ENCODE measurements around the gene ZBTB39. TPM values are rescaled to one million over a fixed set of nuclear protein-coding genes. Genes with fewer than 3 reads are reported as not detected.

Gene ZBTB39
- total and polyA plus RNA-seq, 3 experiments from 2014 or later: 2.0 to 9.3 (median 9.1) TPM

DNA sequence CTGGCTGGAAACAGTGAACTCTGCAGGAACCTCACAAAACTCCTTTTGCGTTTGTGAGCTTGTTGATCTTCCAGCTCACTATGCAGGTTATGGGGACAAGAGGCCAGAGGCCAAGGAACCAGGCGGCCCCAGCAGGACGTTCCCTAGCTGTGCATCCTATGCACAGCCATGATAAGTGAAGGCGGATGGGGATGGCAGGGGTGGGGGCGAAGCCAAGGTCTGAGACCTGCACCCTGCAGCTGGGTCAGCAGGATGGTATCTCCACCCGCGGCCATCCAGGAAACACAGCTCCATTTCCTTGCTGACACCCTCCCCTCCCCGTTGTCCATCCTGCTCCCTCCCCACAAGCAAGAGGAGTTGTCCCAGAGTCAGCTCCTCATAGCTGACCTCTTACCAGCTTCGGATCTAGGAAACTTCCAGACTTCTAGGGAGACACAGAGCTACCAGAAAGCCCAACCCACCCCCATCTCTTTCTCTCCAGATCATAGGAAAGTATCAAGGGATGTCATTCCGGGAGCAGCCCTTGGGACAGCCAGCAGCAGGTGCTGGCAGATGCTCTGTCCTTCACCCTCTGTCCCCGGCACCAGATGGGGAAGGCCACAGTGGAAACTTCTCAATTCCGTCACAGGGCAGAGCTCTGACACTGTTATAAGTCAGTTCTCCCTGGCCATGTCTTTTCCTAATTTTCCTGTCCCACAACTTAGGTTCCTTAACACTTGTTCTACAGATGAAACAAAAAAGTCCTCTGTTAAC, 9.4 kb downstream of the ZBTB39 start:
- no peak overlapping the region for H3K4me3 ChIP-seq (ENCODE audit: low read length)
- H3K36me3 Mint-ChIP-seq: peaks cover 0 to 61% (median 15%) of the 10 kb centered on the region in 3 donors
- POLR2A ChIA-PET: no interaction called here

DNA sequence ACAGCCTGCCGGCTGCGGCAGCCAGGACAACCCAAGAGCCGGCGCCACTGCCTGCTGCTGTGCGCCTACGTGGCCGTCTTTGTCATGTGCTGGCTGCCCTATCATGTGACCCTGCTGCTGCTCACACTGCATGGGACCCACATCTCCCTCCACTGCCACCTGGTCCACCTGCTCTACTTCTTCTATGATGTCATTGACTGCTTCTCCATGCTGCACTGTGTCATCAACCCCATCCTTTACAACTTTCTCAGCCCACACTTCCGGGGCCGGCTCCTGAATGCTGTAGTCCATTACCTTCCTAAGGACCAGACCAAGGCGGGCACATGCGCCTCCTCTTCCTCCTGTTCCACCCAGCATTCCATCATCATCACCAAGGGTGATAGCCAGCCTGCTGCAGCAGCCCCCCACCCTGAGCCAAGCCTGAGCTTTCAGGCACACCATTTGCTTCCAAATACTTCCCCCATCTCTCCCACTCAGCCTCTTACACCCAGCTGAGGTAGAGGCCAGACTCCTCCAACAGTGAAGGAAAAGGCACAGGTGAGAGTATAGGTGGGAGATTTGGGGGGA, 10.3 kb downstream of the ZBTB39 start:
- no peaks in the 10 kb centered on the region for H3K27me3 ChIP-seq (ENCODE audit: insufficient read depth, low read length, poor library complexity, severe bottlenecking)
- H3K9me3 Mint-ChIP-seq: no peaks in the 10 kb centered on the region
- H3K27me3 Mint-ChIP-seq: no peaks in the 10 kb centered on the region
- H3K36me3 ChIP-seq (ENCODE audit: insufficient read depth, low read length): peaks cover 4% of the 10 kb centered on the region
- DNase-seq: no peak
- peaks cover 15 to 30% (median 30%) of the 10 kb centered on the region in 3 donors for H3K4me1 Mint-ChIP-seq
- H3K4me1 ChIP-seq (ENCODE audit: insufficient read depth, low read length): peaks cover 14% of the 10 kb centered on the region
- H3K9me3 ChIP-seq (ENCODE audit: low read length): no peaks in the 10 kb centered on the region
- H3K27ac Mint-ChIP-seq: peak overlapping the region in 1 of 8 donors; percentile 30
- CTCF ChIA-PET: interaction anchor here (0.9 to 1.4 kb wide), 4 partner anchors 8 to 187 kb away, joined by 3 to 6 read pairs (median 4); partner anchors contain the start of gene ZBTB39
- H3K4me3 Mint-ChIP-seq: no peak overlapping the region
- no peak overlapping the region for H3K4me3 ChIP-seq (ENCODE audit: low read length)
- no peak overlapping the region for H3K27ac ChIP-seq (ENCODE audit: low read depth, low read length)
- H3K36me3 Mint-ChIP-seq: peaks cover 0 to 52% (median 15%) of the 10 kb centered on the region in 3 donors
- POLR2A ChIA-PET: no interaction called here

More for the DNA sequence above, 9.4 kb downstream of the ZBTB39 start:
- Histone ChIP-seq H3K27ac (ENCODE audit: low read depth, low read length) (no peak overlapping the region), H3K36me3 (ENCODE audit: insufficient read depth, low read length) (peaks cover 4% of the 10 kb centered on the region), H3K27me3 (ENCODE audit: insufficient read depth, low read length, poor library complexity, severe bottlenecking) (no peaks in the 10 kb centered on the region), H3K4me1 (ENCODE audit: insufficient read depth, low read length) (peaks cover 23% of the 10 kb centered on the region), H3K9me3 (ENCODE audit: low read length) (no peaks in the 10 kb centered on the region)
- Mint-ChIP-seq H3K4me3 (no peak overlapping the region), H3K27me3 (no peaks in the 10 kb centered on the region), H3K4me1 (peaks cover 23 to 39% (median 39%) of the 10 kb centered on the region in 3 donors), H3K27ac (no peak overlapping the region), H3K9me3 (no peaks in the 10 kb centered on the region)
- no peak for DNase-seq
- CTCF ChIA-PET: interaction anchor here (0.9 to 1.4 kb wide), 4 partner anchors 9 to 186 kb away, joined by 3 to 6 read pairs (median 4); partner anchors contain the start of gene ZBTB39

DNA sequence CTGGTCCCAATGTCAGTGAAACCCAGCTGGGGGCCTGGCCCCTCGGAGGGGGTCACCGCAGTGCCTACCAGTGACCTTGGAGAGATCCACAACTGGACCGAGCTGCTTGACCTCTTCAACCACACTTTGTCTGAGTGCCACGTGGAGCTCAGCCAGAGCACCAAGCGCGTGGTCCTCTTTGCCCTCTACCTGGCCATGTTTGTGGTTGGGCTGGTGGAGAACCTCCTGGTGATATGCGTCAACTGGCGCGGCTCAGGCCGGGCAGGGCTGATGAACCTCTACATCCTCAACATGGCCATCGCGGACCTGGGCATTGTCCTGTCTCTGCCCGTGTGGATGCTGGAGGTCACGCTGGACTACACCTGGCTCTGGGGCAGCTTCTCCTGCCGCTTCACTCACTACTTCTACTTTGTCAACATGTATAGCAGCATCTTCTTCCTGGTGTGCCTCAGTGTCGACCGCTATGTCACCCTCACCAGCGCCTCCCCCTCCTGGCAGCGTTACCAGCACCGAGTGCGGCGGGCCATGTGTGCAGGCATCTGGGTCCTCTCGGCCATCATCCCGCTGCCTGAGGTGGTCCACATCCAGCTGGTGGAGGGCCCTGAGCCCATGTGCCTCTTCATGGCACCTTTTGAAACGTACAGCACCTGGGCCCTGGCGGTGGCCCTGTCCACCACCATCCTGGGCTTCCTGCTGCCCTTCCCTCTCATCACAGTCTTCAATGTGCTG, 11.0 kb downstream of the ZBTB39 start:
- H3K27ac Mint-ChIP-seq: peak overlapping the region in 1 of 8 donors; percentile 30
- peaks cover 14 to 23% (median 23%) of the 10 kb centered on the region in 3 donors for H3K4me1 Mint-ChIP-seq
- peaks cover 0 to 2% of the 10 kb centered on the region in 2 donors for H3K27me3 Mint-ChIP-seq
- H3K27ac ChIP-seq (ENCODE audit: low read depth, low read length): no peak overlapping the region
- peaks cover 4% of the 10 kb centered on the region for H3K36me3 ChIP-seq (ENCODE audit: insufficient read depth, low read length)
- ChIA-PET POLR2A (no interaction called here), CTCF (interaction anchor here (1.8 kb wide), 1 partner anchor 9 kb away, joined by 4 read pairs; no protein-coding TSS in a partner anchor)
- H3K4me3 Mint-ChIP-seq: no peak overlapping the region
- H3K27me3 ChIP-seq (ENCODE audit: insufficient read depth, low read length, poor library complexity, severe bottlenecking): no peaks in the 10 kb centered on the region
- no peaks in the 10 kb centered on the region for H3K9me3 ChIP-seq (ENCODE audit: low read length)
- no peak for DNase-seq
- peaks cover 0 to 46% (median 15%) of the 10 kb centered on the region in 3 donors for H3K36me3 Mint-ChIP-seq
- no peak overlapping the region for H3K4me3 ChIP-seq (ENCODE audit: low read length)
- peaks cover 9% of the 10 kb centered on the region for H3K4me1 ChIP-seq (ENCODE audit: insufficient read depth, low read length)
- no peaks in the 10 kb centered on the region for H3K9me3 Mint-ChIP-seq

DNA sequence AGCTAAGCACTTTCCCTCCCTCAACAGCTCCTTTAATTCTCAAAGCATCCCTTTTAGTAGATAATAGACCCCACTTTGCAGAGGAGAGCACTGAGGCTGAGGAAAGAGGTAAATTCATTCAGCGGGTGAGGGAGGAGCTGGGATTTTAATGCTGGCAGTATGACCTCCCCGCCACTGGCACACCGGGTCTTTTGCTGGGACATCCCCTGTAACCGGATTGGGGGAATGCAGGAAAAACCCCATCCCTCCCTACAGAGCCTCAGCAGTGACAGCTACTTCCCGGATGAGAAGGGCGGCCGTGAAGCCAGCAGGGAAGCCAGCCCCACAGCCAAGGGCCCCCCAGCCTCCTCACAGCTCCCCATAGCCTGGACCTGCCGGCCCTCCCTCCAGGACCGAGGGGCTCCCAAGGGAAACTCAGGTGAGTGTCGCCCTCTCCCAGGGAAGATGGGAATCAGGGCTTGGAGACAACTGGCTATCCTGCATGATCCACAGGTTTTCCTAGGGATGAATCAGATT, 12.1 kb downstream of the ZBTB39 start:
- ChIA-PET POLR2A (no interaction called here), CTCF (interaction anchor here (0.8 to 1.8 kb wide), 3 partner anchors 10 to 236 kb away, joined by 3 to 4 read pairs (median 4); no protein-coding TSS in a partner anchor)

DNA sequence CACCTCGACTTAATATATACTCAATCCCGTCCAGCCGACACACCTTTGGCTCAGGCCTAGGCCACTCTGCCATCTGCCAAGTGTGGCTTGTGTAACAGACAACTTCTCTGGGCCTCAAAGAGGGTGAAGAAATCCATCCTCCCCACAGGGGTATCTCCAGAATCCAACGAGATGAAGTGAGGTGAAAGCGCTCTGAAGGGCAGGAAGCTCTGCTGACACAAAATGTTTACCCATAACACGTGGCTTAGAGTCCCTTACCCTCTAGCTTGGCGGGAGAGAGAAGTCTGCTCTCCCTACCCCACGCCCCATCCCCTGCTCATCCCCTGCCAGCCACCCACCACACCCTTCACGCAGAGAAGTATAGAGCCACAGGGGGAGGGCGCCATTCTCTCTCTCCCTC, 13.0 kb downstream of the ZBTB39 start:
- Mint-ChIP-seq H3K9me3 (no peaks in the 10 kb centered on the region), H3K4me1 (peaks cover 2 to 3% (median 3%) of the 10 kb centered on the region in 3 donors), H3K27me3 (peaks cover 0 to 2% of the 10 kb centered on the region in 2 donors), H3K36me3 (peaks cover 0 to 29% (median 14%) of the 10 kb centered on the region in 3 donors), H3K27ac (no peak overlapping the region), H3K4me3 (no peak overlapping the region)
- ChIA-PET POLR2A (no interaction called here), CTCF (interaction anchor here (1.4 kb wide), 1 partner anchor 12 kb away, joined by 4 read pairs; no protein-coding TSS in a partner anchor)
- no peak overlapping the region for H3K27ac ChIP-seq (ENCODE audit: low read depth, low read length)
- no peaks in the 10 kb centered on the region for H3K36me3 ChIP-seq (ENCODE audit: insufficient read depth, low read length)
- DNase-seq: no peak
- no peaks in the 10 kb centered on the region for H3K9me3 ChIP-seq (ENCODE audit: low read length)
- H3K4me3 ChIP-seq (ENCODE audit: low read length): no peak overlapping the region
- H3K27me3 ChIP-seq (ENCODE audit: insufficient read depth, low read length, poor library complexity, severe bottlenecking): no peaks in the 10 kb centered on the region
- H3K4me1 ChIP-seq (ENCODE audit: insufficient read depth, low read length): no peaks in the 10 kb centered on the region

More for the DNA sequence above, 12.1 kb downstream of the ZBTB39 start:
- H3K4me1 ChIP-seq (ENCODE audit: insufficient read depth, low read length): peaks cover 4% of the 10 kb centered on the region
- Mint-ChIP-seq H3K9me3 (no peaks in the 10 kb centered on the region), H3K4me1 (peaks cover 9 to 12% (median 12%) of the 10 kb centered on the region in 3 donors), H3K27me3 (peaks cover 0 to 2% of the 10 kb centered on the region in 2 donors), H3K36me3 (peaks cover 0 to 37% (median 15%) of the 10 kb centered on the region in 3 donors), H3K27ac (peak overlapping the region in 1 of 8 donors; percentile 61), H3K4me3 (no peak overlapping the region)
- no peak overlapping the region for H3K27ac ChIP-seq (ENCODE audit: low read depth, low read length)
- H3K36me3 ChIP-seq (ENCODE audit: insufficient read depth, low read length): no peaks in the 10 kb centered on the region
- no peaks in the 10 kb centered on the region for H3K9me3 ChIP-seq (ENCODE audit: low read length)
- H3K4me3 ChIP-seq (ENCODE audit: low read length): no peak overlapping the region
- DNase-seq: no peak
- no peaks in the 10 kb centered on the region for H3K27me3 ChIP-seq (ENCODE audit: insufficient read depth, low read length, poor library complexity, severe bottlenecking)

DNA sequence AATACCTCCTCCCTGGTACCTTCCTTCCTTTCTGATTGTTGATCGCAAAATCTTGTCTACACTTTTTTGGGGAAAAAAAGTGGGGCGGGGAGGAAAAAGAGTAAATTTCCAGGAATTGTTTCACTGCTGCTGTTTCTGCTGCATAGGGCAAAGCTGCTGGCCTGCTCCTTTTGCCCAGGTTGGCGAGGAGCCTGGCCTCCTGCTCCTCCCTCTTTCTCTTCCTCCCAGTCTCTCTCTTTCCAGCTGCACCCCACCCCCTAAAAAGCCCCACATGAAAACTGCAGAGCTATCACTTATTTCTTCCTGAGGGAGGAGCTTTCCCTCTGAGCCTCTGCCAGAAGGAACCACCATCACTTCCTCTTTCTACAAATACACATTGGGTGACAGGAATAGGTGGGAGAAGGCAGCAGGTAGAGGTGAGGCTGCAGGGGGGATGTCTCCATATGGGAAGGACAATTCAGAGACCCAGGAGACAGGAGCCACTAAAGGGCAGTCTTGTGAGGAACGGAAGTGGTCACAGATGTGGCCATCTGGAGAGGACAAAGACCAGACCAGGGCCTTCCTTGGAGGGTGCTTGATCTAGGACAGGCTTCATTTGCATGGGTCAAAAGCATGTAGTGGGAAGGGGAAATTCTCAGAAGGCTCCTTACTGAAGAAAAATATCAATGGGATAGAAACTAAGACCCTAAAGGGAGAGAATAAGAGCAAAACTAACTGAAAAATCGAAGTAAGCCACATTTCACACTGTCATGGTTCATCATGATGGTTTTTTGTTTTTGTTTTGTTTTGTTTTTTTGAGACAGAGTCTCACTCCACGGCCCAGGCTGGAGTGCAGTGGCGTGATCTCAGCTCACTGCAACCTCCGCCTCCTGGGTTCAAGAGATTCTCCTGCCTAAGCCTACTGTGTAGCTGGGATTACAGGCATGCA, 14.8 kb downstream of the ZBTB39 start:
- CTCF ChIA-PET: interaction anchor here (0.9 to 1.8 kb wide), 4 partner anchors 10 to 233 kb away, joined by 3 to 4 read pairs (median 3); no protein-coding TSS in a partner anchor
- peaks cover 0 to 13% (median 6%) of the 10 kb centered on the region in 3 donors for H3K36me3 Mint-ChIP-seq
- Histone ChIP-seq H3K27ac (ENCODE audit: low read depth, low read length) (peak overlapping the region; percentile 14), H3K36me3 (ENCODE audit: insufficient read depth, low read length) (no peaks in the 10 kb centered on the region), H3K27me3 (ENCODE audit: insufficient read depth, low read length, poor library complexity, severe bottlenecking) (no peaks in the 10 kb centered on the region), H3K4me1 (ENCODE audit: insufficient read depth, low read length) (peaks cover 9% of the 10 kb centered on the region), H3K9me3 (ENCODE audit: low read length) (no peaks in the 10 kb centered on the region), H3K4me3 (ENCODE audit: low read length) (no peak overlapping the region)
- H3K4me1 Mint-ChIP-seq: peaks cover 5 to 8% (median 6%) of the 10 kb centered on the region in 3 donors
- peak overlapping the region in 3 of 8 donors; percentile 49 to 78 (median 61) for H3K27ac Mint-ChIP-seq
- no peak for DNase-seq
- H3K27me3 Mint-ChIP-seq: peaks cover 0 to 2% of the 10 kb centered on the region in 2 donors
- H3K4me3 Mint-ChIP-seq: no peak overlapping the region
- POLR2A ChIA-PET: no interaction called here
- H3K9me3 Mint-ChIP-seq: no peaks in the 10 kb centered on the region
